Thyroid gland (tissue), 4 donors: ENCODE results near the gene TPCN2. TPM values are rescaled to one million over a fixed set of nuclear protein-coding genes. Genes with fewer than 3 reads are reported as not detected.

ENCODE experiments used
- DNase-seq, 2 donors: peaks; one replicate each; pipeline ENCODE4 v3.0.0-alpha.2; 2019
- H3K27ac ChIP-seq, 3 donors: fragments of 200-600 bp; sonication (generic); 1 replicate in 2 of 3; 2 replicates in 1 of 3; pipeline ENCODE4 v1.5.1; 2016 to 2019; ENCODE audit warnings: mild to moderate bottlenecking in 1 of 3, moderate library complexity in 1 of 3
- H3K27me3 ChIP-seq: fragments of 200-600 bp; sonication (generic); one replicate; pipeline ENCODE4 v1.5.1; 2019
- H3K36me3 ChIP-seq, 2 donors: fragments of 200-600 bp; sonication (generic); one replicate each; pipeline ENCODE4 v1.5.1; 2016 to 2019
- H3K4me1 ChIP-seq, 2 donors: fragments of 200-600 bp; sonication (generic); one replicate each; pipeline ENCODE4 v1.5.1; 2017 to 2019
- H3K4me3 ChIP-seq, 3 donors: fragments of 200-600 bp; sonication (generic); replicated peaks in 1 of 3; 1 replicate in 2 of 3; 2 replicates in 1 of 3; pipeline ENCODE4 v1.5.1; 2016; ENCODE audit warnings: mild to moderate bottlenecking in 1 of 3
- H3K9me3 ChIP-seq: fragments of 200-600 bp; sonication (generic); one replicate; pipeline ENCODE4 v1.5.1; 2017
- CTCF ChIP-seq, 6 experiments: fragments of 200-600 bp in 3 of 6; fragments of 450-650 bp in 3 of 6; sonication (generic) in 3 of 6; IDR thresholded peaks; one replicate each; pipeline ENCODE4 v1.5.1; 2016 to 2019; ENCODE audit warnings: antibody characterized with exemption in 6 of 6, mild to moderate bottlenecking in 2 of 6, inconsistent platforms in 1 of 6, moderate library complexity in 1 of 6
- POLR2A ChIP-seq, 2 donors: fragments of 450-650 bp; IDR thresholded peaks; one replicate each; pipeline ENCODE4 v1.6.1; 2017; ENCODE audit warnings: antibody characterized with exemption in 2 of 2, mild to moderate bottlenecking in 2 of 2, moderate library complexity in 1 of 2
- WGBS, 2 donors: methylation state at CpG; one replicate each; pipeline ENCODE4 v1.1.5; 2017; 5-methylcytosine and 5-hydroxymethylcytosine counted together
- intact Hi-C: fragments of 100-400 bp; cut with DNase I; formaldehyde crosslinking; loops from one replicate; pipeline ENCODE4 v1.15.1; 2023
- total RNA-seq, 4 donors: library from RNA; depleted of rRNA; stranded (reverse); fragments of >200 nt; gene quantifications; one replicate each; pipeline ENCODE4 v1.2.3, GENCODE V29; 2016

TPCN2 gene
- total RNA-seq, 4 donors from 2014 or later, result 10.5 to 30.4 (median 13.7) TPM

DNA sequence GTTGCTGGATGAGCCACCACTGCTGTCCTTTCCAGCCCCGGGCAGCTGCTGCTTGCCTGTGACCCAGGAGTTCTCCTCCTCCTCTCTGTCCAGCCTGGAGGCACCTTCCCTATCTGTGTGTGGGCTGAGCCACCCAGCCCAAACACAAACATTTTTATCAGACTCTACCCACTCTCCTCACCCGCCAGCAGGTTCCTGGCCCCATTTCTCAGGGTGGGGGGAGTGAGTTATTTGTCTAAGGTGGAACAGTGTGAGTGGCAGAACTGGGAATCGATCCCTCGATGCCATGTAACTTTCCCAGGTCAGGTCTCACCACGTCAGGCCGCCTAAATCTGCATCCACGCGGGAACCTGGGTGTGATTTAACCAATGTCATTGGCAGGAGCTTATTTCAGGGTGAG, 86.2 kb downstream of the TPCN2 start:
- 92 to 96% methylated on average over 8 of the region's 8 CpGs for WGBS, 2 donors

GRCh38 chr11:69135420-69136363, 87.0 kb downstream of the TPCN2 start:
- TF ChIP-seq CTCF (IDR thresholded peaks at IDR 0.05) (no peak), POLR2A (IDR thresholded peaks at IDR 0.05) (no peak)
- WGBS, 2 donors, result 84% methylated on average over 12 to 14 of the region's 14 CpGs

More for the DNA sequence above, 86.2 kb downstream of the TPCN2 start:
- Histone ChIP-seq H3K9me3 (no peaks in the 10 kb centered on the region), H3K27me3 (no peaks in the 10 kb centered on the region), H3K36me3 (no peaks in the 10 kb centered on the region), H3K4me1 (peaks cover 5 to 14% of the 10 kb centered on the region in 2 donors), H3K27ac (no peak overlapping the region), H3K4me3 (no peak overlapping the region)
- no peak for TF ChIP-seq CTCF (IDR thresholded peaks at IDR 0.05)
- TF ChIP-seq POLR2A (IDR thresholded peaks at IDR 0.05), result no peak
- intact Hi-C loops, result loop anchor here (10.0 kb wide), 2 partner anchors 130 to 300 kb away; no protein-coding TSS in a partner anchor
- no peak for DNase-seq

GRCh38 chr11:69136471-69136870, 87.7 kb downstream of the TPCN2 start:
- H3K36me3 ChIP-seq, result no peaks in the 10 kb centered on the region
- no peaks in the 10 kb centered on the region for H3K27me3 ChIP-seq
- TF ChIP-seq CTCF (IDR thresholded peaks at IDR 0.05) (no peak), POLR2A (IDR thresholded peaks at IDR 0.05) (no peak)
- H3K4me3 ChIP-seq, result no peak overlapping the region
- DNase-seq, result no peak
- H3K27ac ChIP-seq, result no peak overlapping the region
- H3K9me3 ChIP-seq, result no peaks in the 10 kb centered on the region
- intact Hi-C loops, result loop anchor here (10.0 kb wide), 2 partner anchors 128 to 298 kb away; no protein-coding TSS in a partner anchor
- 98 to 100% methylated on average over 5 to 8 of the region's 9 CpGs for WGBS, 2 donors
- H3K4me1 ChIP-seq, result peaks cover 5 to 13% of the 10 kb centered on the region in 2 donors

More at GRCh38 chr11:69135420-69136363, 87.0 kb downstream of the TPCN2 start:
- no peak for DNase-seq
- H3K27ac ChIP-seq, result no peak overlapping the region
- intact Hi-C loops, result loop anchor here (10.0 kb wide), 2 partner anchors 129 to 299 kb away; no protein-coding TSS in a partner anchor
- peaks cover 5 to 21% of the 10 kb centered on the region in 2 donors for H3K4me1 ChIP-seq
- no peaks in the 10 kb centered on the region for H3K36me3 ChIP-seq
- no peaks in the 10 kb centered on the region for H3K27me3 ChIP-seq
- no peaks in the 10 kb centered on the region for H3K9me3 ChIP-seq
- H3K4me3 ChIP-seq, result no peak overlapping the region

DNA sequence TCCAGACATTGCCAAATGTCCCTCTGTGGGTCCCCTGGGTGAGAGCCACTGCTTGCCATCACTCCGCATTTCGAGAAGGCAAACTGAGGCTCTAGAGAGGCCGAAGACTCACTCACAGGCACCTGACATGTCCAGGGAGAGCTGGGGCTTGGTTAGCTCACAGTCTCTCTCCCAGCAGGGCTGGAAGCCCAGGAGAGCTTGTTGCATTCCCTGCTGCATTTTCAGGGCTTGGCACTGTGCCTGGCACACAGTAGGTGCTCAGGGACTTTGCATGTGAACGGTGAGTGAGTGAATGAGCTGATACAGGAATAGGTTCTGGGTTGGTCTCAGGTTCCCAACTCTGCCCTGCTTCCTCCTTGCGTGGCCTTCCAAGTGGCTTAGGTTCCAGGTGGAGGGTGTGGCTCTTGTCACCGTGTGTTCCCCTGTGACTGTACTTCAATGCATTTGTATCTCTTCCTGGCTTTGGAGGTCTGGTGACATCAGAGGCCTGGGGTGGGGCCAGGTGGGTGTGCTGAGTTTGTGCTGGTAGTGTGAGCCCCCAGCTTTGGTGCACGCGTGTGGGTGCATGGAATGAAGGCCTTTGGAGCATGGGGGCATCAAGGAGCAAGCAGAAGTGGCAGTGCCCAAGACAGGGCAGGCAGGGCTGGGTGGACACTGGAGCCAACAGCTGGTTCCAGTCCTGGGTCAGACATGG, 88.6 kb downstream of the TPCN2 start:
- no peak overlapping the region for H3K27ac ChIP-seq
- no peaks in the 10 kb centered on the region for H3K9me3 ChIP-seq
- H3K4me3 ChIP-seq, result no peak overlapping the region
- peaks cover 0 to 7% of the 10 kb centered on the region in 2 donors for H3K4me1 ChIP-seq
- TF ChIP-seq POLR2A (IDR thresholded peaks at IDR 0.05) (no peak), CTCF (IDR thresholded peaks at IDR 0.05) (no peak)
- DNase-seq, result no peak
- WGBS, 2 donors, result 81 to 84% methylated on average over 5 to 6 of the region's 8 CpGs
- intact Hi-C loops, result loop anchor here (10.0 kb wide), 2 partner anchors 128 to 298 kb away; no protein-coding TSS in a partner anchor
- H3K27me3 ChIP-seq, result no peaks in the 10 kb centered on the region
- H3K36me3 ChIP-seq, result no peaks in the 10 kb centered on the region
